ENCODE results near the gene GSTCD.
A peak's percentile ranks its signal among the peaks of the same experiment; 100 is the strongest.
"Not testable (repeated sequence)": the region's sequence is repeated elsewhere in the genome, so short reads cannot be mapped to it uniquely, and the experiment has no call there.

The GSTCD gene, protein sequence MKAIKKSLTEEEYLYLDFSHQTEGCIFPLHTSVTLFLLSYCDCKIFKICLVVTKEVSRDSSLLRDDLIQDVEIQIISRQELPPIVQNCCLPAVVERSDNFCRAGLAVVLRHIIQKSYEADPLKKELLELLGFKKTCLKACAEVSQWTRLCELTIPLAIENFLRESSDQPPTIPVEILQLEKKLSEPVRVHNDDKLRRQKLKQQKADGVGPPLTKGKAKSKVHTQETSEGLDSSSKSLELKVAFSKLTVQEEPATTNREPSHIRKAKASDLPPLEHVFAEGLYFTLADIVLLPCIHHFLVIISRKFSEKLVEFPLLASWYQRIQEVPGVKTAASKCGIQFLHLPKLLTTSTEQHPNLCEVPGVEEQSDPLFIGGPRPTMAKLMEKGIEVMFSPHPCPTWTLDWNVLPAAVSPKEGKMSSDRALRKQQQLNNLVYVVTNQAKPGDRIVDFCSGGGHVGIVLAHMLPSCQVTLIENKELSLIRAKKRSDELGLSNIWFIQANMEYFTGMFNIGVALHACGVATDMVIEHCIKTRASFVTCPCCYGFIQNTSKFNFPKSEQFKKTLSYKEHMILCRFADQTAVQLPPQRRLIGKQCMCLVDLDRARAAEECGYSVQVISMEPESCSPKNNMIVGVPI

DNA sequence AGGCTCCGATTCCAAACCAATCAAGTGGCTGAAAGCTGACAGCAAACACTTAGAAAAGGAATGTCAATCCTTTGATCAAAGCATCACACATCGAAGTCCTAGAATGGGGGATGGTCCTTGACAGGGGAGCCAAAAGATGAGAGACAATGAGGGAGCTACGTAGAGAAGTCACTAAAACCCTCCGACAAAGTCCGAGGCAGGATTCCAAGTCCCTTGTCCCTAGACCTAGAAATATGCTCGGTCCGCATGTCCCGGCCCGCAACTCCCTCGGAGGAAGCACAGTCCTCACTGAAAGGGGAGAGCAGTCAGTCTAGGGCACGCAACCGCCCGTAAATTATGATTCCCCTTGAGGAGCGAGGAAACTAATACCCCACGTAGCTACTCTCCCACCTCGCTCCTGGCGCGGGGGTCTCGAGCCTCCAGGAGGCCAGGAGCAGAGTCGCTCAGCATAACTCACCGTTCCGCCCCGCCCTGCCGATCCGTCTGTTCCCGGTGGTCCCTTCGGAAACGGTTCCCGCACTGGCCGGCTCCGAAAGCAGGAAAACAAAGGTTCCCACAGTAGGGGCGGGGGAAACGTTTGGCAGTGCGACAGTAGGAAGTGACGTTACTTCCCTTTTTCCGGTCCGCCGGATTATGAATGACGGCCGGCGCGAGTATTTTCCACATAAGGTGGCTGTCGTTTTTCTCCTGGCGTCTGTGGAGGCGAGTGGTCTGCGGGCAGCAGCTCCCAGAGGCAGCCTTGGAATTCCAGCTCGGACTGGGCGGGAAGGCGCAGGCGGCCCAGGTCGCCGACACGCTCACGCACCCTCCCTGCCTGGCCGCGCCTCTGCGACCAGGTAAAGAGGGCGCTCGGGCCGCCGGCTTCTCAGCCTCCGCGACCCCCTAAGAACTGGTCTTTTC is at the start of gene GSTCD, which contains the start of gene INTS12:
TSS of gene GSTCD (plus strand) at position 604 of the 900 bp plus-strand sequence. CDS start 8,830 bp downstream, outside the sequence.
TSS of gene INTS12 (minus strand) at position 509 of the 900 bp plus-strand sequence. CDS start 8,684 bp downstream, outside the sequence.
- DNase-seq: peak; percentile 87

DNA sequence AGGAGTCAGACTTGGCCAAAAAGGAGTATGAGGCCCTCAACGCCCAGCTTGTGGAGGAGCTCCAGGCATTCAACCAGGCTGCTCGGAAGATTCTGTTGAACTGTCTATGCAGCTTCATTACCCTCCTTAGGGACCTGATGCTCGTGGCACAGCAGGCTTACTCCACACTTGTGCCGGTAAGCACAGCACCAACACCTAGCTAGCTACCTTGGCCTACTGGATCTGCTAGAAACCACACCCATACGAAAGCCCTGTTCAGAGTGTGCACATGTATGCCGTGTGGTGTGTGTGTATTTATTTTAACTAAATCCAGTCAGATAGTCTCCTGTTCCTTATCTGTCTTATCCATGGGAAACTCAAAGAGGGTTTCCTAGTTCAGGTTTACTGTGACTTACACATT is 49.4 kb upstream of the GSTCD start:
- no peak for DNase-seq

DNA sequence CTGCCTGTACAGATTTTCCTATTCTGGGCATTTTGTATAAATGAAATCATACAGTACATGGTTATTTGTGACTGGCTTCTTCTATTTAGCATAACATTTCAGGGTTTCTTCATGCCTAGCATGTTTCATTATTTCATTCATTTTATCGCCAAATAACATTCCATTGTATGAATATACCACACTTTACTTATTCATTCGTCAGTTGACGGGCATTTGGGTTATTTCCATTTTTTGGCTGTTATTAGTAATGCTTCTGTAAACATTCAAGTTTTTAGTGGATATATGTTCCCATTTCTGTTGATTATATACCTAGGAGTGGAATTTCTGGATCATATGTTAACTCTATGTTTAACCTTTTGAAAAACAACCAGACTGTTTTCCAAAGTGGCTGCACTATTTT is 47.6 kb upstream of the GSTCD start:
- DNase-seq: no peak

DNA sequence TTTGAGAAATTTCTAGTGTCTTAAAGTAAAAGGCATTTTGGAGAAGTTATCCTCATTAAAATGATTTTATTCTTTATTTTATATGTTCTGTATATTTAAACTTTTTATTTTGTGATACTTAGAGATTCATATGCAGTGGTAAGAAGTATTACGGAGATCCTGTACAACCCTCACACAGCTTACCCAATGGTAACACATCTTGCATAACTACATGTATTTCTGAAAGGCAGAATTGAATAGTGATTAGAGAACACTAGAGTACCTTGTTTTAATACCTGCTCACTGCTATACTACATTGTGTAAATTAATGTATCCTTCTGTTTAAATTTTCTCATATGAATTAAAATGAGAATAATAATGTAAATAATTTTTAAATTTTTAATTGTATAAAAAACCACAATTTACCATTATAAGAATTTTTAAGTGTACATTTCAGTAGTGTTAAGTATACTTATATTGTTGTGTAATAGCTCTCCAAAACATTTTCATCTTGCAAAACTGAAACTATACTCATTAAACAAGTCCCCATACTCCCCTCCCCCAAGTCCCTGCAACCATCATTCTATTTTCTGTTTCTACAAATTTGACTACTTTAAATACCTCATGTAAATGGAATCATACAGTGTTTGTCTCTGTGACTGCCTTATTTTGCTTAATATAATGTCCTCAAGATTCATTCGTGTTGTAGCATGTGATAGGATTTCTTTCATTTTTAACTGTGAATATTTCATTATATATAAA is 45.5 kb upstream of the GSTCD start:
- no peak for DNase-seq

DNA sequence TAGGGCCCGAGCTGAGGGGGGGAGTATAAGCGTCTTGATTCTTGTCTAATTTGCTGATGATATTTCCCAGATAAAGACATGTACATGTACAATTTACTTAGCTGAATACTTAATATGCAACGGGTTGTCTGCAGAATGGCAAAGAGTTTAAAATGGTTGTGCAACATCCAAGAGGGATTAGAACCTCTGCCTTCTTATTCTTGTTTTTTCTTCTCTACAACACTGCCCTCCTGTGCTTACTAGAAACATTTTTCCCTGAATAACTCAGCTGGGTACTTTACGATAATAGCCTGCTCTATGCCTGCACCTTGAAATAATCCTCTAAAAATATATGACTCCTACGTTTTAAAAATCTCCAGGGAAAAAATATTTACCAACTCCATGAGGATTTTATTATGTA is 41.9 kb upstream of the GSTCD start:
- no peak for DNase-seq

DNA sequence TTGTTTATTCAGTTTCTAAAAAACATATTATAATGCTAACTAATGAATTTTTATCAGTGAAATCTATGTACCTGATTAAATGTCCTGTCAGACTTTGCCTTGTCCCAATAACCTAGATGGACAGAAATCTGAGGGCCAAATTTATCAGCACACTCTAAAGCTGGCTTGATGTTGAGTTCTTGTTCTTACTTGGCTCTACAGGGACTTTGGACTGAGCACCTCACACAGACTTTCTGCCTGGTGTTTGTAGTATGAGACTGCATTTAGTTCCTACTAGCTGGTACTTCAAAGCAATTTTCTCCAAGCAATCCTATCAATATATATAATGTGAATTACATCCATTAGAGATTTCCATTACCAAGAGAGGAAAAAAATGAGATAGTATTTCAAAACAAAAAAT is 37.9 kb upstream of the GSTCD start:
- DNase-seq: no peak

DNA sequence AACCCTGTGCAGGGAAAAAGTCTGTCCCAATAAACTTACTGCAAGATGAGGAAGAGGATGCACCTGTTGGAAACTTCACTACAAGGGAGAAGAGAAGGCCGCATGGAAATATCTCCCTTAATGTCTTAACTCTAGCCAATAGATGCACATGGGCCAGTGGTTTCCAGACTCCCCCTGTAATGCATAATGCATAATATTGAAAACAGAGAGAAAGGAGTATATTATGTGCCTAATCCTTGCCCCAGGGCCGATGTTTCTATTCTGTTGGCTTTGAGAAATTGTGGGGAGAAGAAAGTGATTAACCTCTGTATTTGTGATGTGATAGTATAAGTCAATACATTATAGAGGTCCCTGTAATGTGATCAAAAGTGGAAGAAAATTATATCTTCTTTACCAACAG is 37.3 kb upstream of the GSTCD start:
- no peak for DNase-seq

DNA sequence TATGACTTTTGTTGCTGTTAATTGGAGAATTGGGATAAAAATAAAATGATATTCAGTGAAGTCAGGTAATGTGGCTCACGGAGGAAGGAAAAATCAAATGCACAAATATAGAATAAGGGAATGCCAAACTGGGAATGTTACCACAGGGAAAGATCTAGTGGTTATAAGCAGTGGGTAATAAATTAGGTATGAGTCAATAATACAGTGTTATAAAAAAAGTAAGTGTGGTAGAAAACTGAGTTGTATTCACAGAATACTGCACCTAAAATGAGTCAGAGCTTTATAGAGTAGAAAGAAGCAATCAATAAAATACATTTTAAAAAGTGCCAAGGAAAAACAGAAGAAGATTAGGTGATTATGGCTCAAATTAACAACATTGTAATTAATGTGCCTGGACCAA is 34.6 kb upstream of the GSTCD start:
- no peak for DNase-seq

DNA sequence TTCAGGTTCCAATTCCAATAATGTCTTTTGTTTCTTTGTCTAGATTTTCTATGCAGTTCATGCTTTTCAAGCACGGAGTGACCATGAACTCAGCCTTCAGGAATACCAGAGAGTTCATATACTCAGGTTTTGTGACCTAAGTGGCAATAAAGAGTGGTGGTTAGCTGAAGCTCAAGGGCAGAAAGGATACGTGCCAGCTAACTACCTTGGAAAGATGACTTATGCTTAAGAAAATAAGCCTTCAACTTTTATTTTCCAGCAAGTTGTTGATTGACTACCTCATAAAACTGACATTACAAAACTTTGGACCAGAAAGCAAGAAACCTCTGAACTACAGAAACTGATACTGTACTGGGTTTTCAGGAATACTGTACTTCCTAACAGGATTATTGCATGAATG is 30.9 kb upstream of the GSTCD start:
- DNase-seq: no peak

DNA sequence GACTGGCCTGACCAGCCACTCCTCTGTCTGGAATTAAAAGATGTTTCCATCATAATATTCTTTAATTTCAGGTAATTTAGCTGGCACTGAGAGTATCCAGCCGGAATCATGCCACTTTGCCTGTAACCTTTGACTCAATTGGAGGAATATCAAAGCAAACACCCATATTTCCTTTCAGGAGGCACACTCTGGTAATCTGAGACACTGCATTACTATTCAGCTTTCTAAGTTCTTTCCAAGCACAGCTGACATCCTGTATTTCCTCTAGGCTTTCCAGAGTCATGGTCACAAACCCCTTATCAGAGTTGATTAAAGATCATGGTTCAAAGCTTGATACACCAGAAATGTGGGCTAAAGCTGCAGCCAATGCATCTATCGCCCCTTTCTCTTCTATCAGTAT is 29.4 kb upstream of the GSTCD start:
- no peak for DNase-seq

DNA sequence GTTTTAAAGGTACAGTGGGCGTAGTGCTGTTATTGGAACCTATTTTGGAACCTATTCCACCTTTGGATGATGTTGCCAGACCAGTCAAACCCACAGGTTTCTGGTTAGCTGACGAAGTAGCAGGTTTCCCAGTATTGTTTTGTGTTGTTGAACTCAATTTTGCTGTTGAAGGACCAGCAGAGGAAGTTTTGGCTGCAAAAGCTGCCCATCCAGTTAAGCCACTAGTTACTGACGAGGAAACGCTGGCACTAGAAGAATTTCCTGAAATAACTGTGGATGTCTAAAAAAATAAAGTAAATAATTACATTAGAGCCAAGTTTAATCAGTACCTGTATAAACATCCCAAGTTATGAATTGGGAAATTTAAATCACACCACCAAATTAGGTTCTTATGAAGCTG is 25.5 kb upstream of the GSTCD start:
- no peak for DNase-seq

DNA sequence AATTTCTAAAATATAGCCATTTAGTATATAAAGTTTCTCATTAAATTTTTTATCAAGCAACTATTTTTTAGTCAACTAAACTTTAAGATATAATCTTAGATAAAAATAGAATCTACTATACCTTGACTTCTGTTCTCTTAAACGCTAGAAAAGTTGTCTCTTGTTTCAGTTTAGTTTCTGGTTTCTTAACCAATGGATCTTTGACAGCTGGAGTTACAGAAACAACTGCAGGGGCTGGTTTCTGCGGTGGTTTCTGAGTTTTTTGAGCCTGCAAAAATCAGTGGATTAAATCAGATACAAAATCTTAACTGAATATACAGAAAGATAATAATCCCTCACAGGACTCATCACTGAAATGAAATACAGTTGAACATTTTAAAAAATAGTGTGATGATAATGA is 22.0 kb upstream of the GSTCD start:
- no peak for DNase-seq

DNA sequence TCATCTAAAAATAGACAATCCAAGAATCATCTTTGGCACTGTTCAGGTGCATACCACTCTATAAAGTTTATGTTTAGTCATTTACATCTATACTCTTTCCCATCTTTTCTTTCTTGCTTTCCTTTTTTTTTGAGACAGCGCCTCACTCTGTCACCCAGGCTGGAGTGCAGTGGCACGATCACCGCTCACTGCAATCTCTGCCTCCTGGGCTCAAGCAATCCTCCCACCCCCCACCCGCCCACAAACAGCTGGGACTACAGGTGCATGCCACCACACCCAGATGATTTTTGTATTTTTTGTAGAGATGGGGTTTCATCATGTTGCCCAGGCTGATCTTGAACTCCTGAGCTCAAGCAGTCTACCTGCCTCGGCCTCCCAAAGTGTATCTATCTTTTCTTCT is 13.8 kb upstream of the GSTCD start:
- DNase-seq: not testable (repeated sequence)

DNA sequence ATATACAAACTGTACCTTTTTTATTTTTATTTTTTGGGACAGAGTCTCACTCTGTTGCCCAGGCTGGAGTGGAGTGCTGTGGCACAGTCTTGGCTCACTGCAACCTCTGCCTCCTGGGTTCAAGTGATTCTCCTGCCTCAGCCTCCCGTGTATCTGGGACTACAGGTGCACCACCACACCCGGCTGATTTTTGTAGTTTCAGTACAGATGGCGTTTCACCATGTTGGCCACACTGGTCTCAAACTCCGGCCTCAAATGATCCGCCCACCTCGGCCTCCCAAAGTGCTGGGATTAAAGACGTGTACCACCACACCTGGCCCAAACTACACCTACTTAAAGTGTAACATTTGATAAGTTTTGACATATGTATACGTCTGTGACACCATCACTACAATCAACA is 12.8 kb upstream of the GSTCD start:
- DNase-seq: not testable (repeated sequence)

DNA sequence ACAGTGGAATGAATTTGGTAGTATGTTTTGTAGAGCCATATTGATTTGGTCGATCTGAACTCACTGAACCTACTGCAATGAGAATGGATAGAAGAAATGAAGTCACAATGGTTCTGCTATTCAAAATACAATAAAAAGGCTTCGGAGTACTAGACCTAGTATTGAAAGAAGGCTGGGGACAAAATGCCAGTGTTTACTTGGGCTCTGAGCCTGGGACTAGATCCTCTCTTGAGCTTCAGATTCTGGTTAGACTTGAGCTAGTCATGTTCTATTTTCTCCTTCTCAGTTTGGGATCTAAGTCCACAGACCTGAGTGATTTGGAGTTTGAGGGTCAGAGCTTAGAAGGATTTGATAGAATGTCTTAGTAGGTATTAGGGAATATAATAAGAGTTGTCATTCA is 10.0 kb upstream of the GSTCD start:
- no peak for DNase-seq

DNA sequence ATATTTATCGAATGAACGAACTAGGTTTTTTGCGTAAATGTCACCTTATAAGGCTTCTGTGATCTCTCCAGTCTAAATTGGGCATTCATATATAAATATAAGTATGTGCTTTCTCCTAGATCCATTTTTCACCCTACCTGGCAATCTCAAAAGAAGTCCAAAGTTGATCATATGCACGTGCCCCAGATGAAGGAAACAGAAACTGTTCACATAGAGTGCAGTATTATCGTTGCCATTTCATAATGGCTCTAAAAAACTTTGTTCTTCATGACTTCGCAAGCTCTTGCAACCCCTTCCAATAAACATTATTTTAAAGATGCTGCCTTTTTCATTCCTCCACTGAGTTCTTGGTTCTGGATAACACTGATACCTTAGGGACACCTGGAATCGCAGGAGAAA is 803 bp upstream of the GSTCD start:
- no peak for DNase-seq

DNA sequence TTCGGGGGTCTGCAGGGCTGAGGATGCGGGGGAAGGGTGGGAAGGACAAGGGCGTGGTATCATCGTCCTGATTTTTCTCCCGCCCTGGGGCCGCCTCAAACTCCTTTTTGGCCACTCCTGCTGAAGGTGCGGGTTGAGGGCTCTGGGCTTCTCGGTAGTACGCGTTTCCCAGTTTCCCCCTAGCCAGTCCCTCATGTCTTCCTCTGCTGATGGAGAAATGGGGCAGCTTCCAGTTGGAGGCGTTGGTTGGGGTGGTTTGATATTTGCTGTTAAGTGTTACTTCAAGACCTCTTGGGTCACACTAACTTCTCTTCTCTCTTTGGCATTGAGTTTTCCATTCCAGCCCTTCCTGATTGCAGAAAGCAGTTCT is 482 bp downstream of the GSTCD start:
- DNase-seq: no peak

DNA sequence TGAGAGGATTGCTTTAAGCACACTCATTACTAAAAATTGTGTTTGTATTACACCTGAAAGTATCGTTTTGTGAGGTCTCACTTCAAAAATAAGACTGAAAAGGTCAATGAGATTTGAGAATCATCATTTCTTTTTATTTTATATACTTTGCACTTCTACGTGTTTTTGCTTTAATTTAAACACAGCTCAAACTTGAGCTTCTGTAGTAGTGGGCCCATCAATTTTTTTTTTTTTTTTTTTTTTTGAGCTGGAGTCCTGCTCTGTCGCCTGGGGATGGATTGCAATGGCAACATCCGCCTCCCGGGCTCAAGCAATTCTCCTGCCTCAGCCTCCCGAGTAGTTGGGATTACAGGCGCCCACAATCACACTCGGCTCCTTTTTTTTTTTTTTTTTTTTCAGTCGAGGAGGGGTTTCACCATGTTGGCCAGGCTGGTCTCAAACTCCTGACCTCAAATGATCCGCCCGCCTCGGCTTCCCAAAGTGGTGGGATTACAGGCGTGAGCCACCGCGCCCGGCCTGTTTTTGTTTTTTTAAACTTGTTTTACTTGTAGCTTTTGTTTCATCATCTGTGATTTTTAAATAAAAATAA is 1.5 kb downstream of the GSTCD start:
- DNase-seq: no peak

DNA sequence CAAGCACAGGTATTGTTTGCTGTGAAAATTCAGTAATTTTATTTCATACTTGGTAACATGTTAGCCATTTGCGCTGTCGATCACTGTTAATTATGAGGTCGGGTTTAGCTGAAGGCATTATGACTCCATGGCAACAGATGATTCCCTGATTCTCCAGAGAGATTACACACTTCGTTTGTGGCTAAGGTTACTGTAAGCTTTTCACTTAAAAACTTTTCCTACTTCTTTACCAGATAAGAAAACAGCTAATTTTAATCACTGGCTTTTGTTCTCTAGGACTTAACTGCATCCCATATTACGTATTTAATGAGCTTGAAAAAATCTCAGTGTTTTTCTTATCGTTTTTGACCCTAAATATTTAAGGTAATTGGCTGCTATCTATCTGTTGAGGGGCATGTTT is 2.1 kb downstream of the GSTCD start:
- DNase-seq: no peak

DNA sequence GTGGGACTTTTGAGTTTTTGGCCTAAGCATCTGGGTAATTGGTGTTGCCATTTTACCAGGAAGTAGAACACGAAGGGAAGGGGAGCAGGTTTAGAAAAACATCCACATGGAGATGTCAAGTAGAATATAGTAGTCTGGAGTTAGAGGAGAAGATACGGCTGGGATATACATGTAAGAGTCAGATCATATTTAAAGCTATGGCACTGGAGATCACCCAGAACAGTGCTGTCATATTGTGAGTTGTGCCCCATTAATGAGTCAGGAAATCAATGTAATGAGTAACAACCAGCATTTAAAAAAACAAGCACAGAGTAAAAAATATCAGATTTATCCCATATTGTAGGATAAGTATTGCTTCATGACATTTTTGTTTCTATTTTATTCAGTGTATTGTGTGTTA is 4.2 kb downstream of the GSTCD start:
- no peak for DNase-seq

DNA sequence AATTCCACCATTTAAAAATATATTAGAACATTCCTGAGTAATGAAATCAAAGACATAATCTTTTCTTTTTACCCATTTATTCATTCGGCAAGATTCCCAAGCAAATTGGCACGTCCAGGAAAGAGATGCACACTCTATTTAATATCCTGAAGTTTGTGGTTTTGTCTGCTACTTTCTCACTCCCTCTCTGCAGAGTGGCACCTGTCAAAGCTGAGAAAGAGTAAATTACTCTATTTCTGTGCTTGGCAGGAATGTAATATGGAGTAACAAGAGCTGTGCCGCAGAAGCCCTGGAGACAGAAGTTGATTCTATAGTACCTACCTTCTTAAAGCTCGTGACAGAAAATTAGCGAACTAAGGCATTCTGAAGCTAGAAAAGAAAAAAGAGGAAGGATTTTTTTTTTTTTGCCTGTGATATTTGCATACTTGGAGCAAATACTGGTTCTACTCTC is 5.5 kb downstream of the GSTCD start:
- DNase-seq: no peak

DNA sequence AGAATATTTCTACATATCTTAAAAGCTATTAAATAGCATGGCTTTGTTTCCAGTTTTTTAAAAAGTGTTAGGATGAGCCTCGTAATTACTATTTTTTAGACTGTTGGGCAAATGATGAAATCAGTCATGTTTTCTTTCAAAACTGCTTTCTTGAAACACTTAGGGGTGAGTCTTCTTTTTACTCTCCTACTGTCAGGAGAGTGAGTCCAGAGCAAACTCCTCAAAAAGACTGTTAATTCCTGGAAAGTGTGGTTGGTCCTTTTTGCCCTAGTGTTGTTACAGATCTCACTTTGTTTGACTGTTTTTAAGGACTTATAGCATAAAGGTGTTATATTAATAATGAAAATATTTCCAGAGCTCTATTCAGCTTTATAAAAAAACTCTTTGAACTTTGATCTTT is 6.3 kb downstream of the GSTCD start:
- no peak for DNase-seq
